Right atrium auricular region (tissue), 2 donors: ENCODE data around the gene ALX4. TPM values are rescaled to one million over a fixed set of nuclear protein-coding genes. Genes with fewer than 3 reads are reported as not detected.

Experiments used
- DNase-seq: peaks from one replicate; pipeline ENCODE4 v3.0.0-alpha.2; 2019; ENCODE audit warnings: low spot score
- H3K27ac ChIP-seq, 2 donors: fragments of 200-600 bp; sonication (generic); 1 replicate in 1 of 2; 2 replicates in 1 of 2; pipeline ENCODE4 v1.5.1; 2016 to 2019
- H3K27me3 ChIP-seq, 2 donors: fragments of 200-600 bp; sonication (generic); one replicate each; pipeline versions ENCODE4 v1.5.1 to v1.6.0; 2017 to 2019
- H3K36me3 ChIP-seq: fragments of 200-600 bp; sonication (generic); one replicate; pipeline ENCODE4 v1.5.1; 2016
- H3K4me1 ChIP-seq, 2 donors: fragments of 200-600 bp; sonication (generic); one replicate each; pipeline versions ENCODE4 v1.5.1 to v1.6.0; 2017 to 2019
- H3K4me3 ChIP-seq, 2 donors: fragments of 200-600 bp; sonication (generic); 1 replicate in 1 of 2; 2 replicates in 1 of 2; pipeline ENCODE4 v1.5.1; 2017 to 2019; ENCODE audit warnings: mild to moderate bottlenecking in 1 of 2, moderate library complexity in 1 of 2
- H3K9me3 ChIP-seq, 2 donors: fragments of 200-600 bp; sonication (generic); one replicate each; pipeline ENCODE4 v1.5.1; 2019
- CTCF ChIP-seq, 2 donors: fragments of 200-600 bp; sonication (generic); IDR thresholded peaks; one replicate each; pipeline ENCODE4 v1.5.1; 2019; ENCODE audit warnings: antibody characterized with exemption in 2 of 2
- total RNA-seq, 2 donors: library from RNA; depleted of rRNA; stranded (reverse); fragments of >200 nt; gene quantifications; one replicate each; pipeline ENCODE4 v1.1.0, GENCODE V29; 2016

The ALX4 gene
- total RNA-seq, 2 donors from 2014 or later = 0.07 TPM; not detected in 1

- Histone ChIP-seq H3K9me3 (no peaks in the 10 kb centered on the region), H3K27me3 (no peaks in the 10 kb centered on the region), H3K4me3 (no peak overlapping the region), H3K27ac (no peak overlapping the region), H3K4me1 (no peaks in the 10 kb centered on the region), H3K36me3 (no peaks in the 10 kb centered on the region)
- no peak for DNase-seq
- TF ChIP-seq CTCF (IDR thresholded peaks at IDR 0.05) = no peak
Measured at GRCh38 chr11:44277196-44278090, 32.5 kb downstream of the ALX4 start.

GRCh38 chr11:44275961-44276550, 33.9 kb downstream of the ALX4 start:
- H3K4me1 ChIP-seq = no peaks in the 10 kb centered on the region
- no peaks in the 10 kb centered on the region for H3K36me3 ChIP-seq
- H3K27ac ChIP-seq = no peak overlapping the region
- TF ChIP-seq CTCF (IDR thresholded peaks at IDR 0.05) = no peak
- H3K4me3 ChIP-seq = no peak overlapping the region
- H3K27me3 ChIP-seq = no peaks in the 10 kb centered on the region
- no peak for DNase-seq
- no peaks in the 10 kb centered on the region for H3K9me3 ChIP-seq

DNA sequence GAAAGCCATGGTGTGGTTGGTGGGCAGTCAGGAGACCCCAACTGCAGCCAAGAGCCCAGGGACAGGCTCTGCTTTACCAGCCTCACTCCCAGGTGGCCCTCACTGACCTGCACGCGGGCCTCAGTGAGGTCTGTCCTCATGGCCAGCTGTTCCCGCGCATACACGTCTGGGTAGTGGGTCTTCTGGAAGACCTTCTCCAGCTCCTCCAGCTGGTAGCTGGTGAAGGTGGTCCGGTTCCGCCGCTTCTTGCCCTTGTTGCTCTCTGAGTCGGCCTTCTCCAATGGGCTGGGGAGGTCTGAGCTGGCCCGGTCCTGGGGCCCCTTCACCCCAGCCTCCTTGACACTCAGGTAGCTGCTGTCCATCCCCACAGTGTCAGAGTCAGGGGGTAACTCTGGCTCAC, 34.7 kb downstream of the ALX4 start:
- TF ChIP-seq CTCF (IDR thresholded peaks at IDR 0.05) = no peak
- Histone ChIP-seq H3K9me3 (no peaks in the 10 kb centered on the region), H3K27ac (no peak overlapping the region), H3K36me3 (no peaks in the 10 kb centered on the region), H3K4me1 (no peaks in the 10 kb centered on the region), H3K27me3 (no peaks in the 10 kb centered on the region), H3K4me3 (no peak overlapping the region)
- no peak for DNase-seq

DNA sequence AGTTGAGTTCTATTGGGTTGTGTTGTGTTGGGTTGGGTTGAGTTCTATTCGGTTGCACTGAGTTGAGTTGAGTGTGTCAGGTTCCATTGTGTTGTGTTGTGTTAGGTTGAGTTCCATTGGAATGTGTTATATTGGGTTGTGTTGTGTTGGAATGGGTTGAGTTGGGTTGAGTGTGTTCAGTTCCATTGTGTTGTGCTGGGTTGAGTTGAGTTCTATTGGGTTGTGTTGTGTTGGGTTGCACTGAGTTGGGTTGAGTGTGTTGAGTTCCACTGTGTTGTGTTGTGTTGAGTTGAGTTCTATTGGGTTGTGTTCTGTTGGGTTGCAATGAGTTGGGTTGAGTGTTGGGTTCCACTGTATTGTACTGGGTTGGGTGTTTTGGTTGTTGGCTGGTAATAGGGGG, 35.5 kb downstream of the ALX4 start:
- Histone ChIP-seq H3K9me3 (no peaks in the 10 kb centered on the region), H3K36me3 (no peaks in the 10 kb centered on the region), H3K4me1 (no peaks in the 10 kb centered on the region), H3K27me3 (no peaks in the 10 kb centered on the region), H3K27ac (no peak overlapping the region), H3K4me3 (no peak overlapping the region)
- no peak for TF ChIP-seq CTCF (IDR thresholded peaks at IDR 0.05)
- DNase-seq = no peak

- H3K27me3 ChIP-seq = no peaks in the 10 kb centered on the region
- no peak overlapping the region for H3K27ac ChIP-seq
- no peak overlapping the region for H3K4me3 ChIP-seq
- no peaks in the 10 kb centered on the region for H3K36me3 ChIP-seq
- no peaks in the 10 kb centered on the region for H3K4me1 ChIP-seq
- no peak for DNase-seq
- H3K9me3 ChIP-seq = no peaks in the 10 kb centered on the region
- no peak for TF ChIP-seq CTCF (IDR thresholded peaks at IDR 0.05)
Measured at GRCh38 chr11:44271286-44271685, 38.7 kb downstream of the ALX4 start.
